ENCODE data around the gene PMM2. TPM values are rescaled to one million over a fixed set of nuclear protein-coding genes. Genes with fewer than 3 reads are reported as not detected.

The PMM2 gene
- total RNA-seq, 1 experiment from 2014 or later, result 58.4 TPM

DNA sequence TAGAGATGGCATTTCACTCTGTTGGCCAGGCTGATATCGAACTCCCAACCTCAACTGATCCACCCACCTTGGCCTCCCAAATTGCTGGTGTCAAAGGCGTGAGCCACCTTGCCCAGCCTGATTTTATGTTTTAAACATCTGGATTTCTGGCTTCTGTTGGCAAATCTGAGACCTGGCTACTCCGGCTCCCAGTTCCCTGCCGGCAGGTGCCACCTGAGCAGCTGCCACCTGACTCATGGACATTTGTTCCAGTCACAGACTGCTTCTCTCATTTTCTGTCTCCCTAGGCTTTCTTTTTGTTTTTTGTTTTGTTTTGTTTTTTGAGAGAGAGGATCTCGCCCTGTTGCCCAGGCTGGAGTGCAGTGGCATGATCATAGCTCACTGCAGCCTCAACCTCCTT, 9.6 kb downstream of the PMM2 start:
- no peaks in the 10 kb centered on the region for H3K27me3 ChIP-seq (ENCODE audit: control insufficient read depth, insufficient read depth, low read length)
- in situ Hi-C loops (cut with HindIII; ENCODE audit: low pct_unique_long_range_greater_than_20kb, low sequenced_read_pairs) (no loop called here), intact Hi-C loops (cut with micrococcal nuclease; ENCODE audit: unreplicated experiment) (no loop called here)
- H3K9me3 ChIP-seq (ENCODE audit: control insufficient read depth, insufficient read depth, low read depth, low read length), result no peaks in the 10 kb centered on the region
- TF ChIP-seq, protein P1, sequence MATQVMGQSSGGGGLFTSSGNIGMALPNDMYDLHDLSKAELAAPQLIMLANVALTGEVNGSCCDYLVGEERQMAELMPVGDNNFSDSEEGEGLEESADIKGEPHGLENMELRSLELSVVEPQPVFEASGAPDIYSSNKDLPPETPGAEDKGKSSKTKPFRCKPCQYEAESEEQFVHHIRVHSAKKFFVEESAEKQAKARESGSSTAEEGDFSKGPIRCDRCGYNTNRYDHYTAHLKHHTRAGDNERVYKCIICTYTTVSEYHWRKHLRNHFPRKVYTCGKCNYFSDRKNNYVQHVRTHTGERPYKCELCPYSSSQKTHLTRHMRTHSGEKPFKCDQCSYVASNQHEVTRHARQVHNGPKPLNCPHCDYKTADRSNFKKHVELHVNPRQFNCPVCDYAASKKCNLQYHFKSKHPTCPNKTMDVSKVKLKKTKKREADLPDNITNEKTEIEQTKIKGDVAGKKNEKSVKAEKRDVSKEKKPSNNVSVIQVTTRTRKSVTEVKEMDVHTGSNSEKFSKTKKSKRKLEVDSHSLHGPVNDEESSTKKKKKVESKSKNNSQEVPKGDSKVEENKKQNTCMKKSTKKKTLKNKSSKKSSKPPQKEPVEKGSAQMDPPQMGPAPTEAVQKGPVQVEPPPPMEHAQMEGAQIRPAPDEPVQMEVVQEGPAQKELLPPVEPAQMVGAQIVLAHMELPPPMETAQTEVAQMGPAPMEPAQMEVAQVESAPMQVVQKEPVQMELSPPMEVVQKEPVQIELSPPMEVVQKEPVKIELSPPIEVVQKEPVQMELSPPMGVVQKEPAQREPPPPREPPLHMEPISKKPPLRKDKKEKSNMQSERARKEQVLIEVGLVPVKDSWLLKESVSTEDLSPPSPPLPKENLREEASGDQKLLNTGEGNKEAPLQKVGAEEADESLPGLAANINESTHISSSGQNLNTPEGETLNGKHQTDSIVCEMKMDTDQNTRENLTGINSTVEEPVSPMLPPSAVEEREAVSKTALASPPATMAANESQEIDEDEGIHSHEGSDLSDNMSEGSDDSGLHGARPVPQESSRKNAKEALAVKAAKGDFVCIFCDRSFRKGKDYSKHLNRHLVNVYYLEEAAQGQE (IDR thresholded peaks at IDR 0.05; ENCODE audit: insufficient read depth in 1 of 2, low read depth in 2 of 2, low read length in 1 of 2), result no peak
- TF ChIP-seq POLR2AphosphoS5 (IDR thresholded peaks at IDR 0.05; ENCODE audit: low read depth, low read length), result no peak
- TF ChIP-seq, protein P2, sequence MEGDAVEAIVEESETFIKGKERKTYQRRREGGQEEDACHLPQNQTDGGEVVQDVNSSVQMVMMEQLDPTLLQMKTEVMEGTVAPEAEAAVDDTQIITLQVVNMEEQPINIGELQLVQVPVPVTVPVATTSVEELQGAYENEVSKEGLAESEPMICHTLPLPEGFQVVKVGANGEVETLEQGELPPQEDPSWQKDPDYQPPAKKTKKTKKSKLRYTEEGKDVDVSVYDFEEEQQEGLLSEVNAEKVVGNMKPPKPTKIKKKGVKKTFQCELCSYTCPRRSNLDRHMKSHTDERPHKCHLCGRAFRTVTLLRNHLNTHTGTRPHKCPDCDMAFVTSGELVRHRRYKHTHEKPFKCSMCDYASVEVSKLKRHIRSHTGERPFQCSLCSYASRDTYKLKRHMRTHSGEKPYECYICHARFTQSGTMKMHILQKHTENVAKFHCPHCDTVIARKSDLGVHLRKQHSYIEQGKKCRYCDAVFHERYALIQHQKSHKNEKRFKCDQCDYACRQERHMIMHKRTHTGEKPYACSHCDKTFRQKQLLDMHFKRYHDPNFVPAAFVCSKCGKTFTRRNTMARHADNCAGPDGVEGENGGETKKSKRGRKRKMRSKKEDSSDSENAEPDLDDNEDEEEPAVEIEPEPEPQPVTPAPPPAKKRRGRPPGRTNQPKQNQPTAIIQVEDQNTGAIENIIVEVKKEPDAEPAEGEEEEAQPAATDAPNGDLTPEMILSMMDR (IDR thresholded peaks at IDR 0.05), result no peak
- TF ChIP-seq SIN3A (IDR thresholded peaks at IDR 0.05; ENCODE audit: borderline replicate concordance, insufficient read depth, low read depth, low read length), result no peak
- TF ChIP-seq TCF7L2 (IDR thresholded peaks at IDR 0.05; ENCODE audit: low read depth, low read length), result no peak
- no peak overlapping the region for H3K27ac ChIP-seq (ENCODE audit: low read length)
- no peaks in the 10 kb centered on the region for H3K4me1 ChIP-seq (ENCODE audit: control insufficient read depth, insufficient read depth, low read length)
- DNase-seq (ENCODE audit: low read depth, low spot score), result no peak
- H3K36me3 ChIP-seq (ENCODE audit: control insufficient read depth, insufficient read depth, low read length), result peaks cover 58% of the 10 kb centered on the region
- H3K4me3 ChIP-seq (ENCODE audit: low read depth in 2 of 2, low read length in 2 of 2), result no peak overlapping the region
- CTCF ChIA-PET, result no interaction called here
- no peak for ATAC-seq
- POLR2A ChIA-PET, result no interaction called here
- BruUV-seq (replicated peaks), result no TSS peak

DNA sequence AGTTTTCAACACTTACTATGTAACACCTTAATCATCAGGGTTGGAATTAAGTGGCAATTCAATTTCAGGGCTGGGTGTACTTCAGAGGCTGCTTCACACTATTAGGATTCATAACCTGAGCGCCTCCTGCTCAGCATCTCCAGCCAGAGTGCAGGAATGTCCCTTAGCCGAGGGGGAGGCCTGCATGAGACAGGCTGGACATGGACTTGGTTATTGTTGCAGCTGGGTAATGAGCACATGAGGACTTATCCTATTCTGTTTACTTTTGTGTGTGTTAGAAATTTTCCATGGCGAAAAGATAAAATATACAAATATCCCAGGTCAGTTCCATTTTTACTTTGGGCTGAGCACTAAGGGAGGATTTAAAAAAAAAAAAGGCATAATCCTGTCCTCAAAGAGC, 10.4 kb downstream of the PMM2 start:
- in situ Hi-C loops (cut with HindIII; ENCODE audit: low pct_unique_long_range_greater_than_20kb, low sequenced_read_pairs), result no loop called here

More for the DNA sequence above, 10.4 kb downstream of the PMM2 start:
- Histone ChIP-seq H3K9me3 (ENCODE audit: control insufficient read depth, insufficient read depth, low read depth, low read length) (no peaks in the 10 kb centered on the region), H3K27ac (ENCODE audit: low read length) (no peak overlapping the region), H3K4me1 (ENCODE audit: control insufficient read depth, insufficient read depth, low read length) (no peaks in the 10 kb centered on the region), H3K4me3 (ENCODE audit: low read depth in 2 of 2, low read length in 2 of 2) (no peak overlapping the region), H3K27me3 (ENCODE audit: control insufficient read depth, insufficient read depth, low read length) (no peaks in the 10 kb centered on the region), H3K36me3 (ENCODE audit: control insufficient read depth, insufficient read depth, low read length) (peaks cover 59% of the 10 kb centered on the region)
- no peak for DNase-seq (ENCODE audit: low read depth, low spot score)
- ChIA-PET CTCF (no interaction called here), POLR2A (interaction anchor here (0.5 kb wide), 1 partner anchor 948 kb away, joined by 3 read pairs; no protein-coding TSS in a partner anchor)
- no peak for TF ChIP-seq POLR2AphosphoS5 (IDR thresholded peaks at IDR 0.05; ENCODE audit: low read depth, low read length)
- TF ChIP-seq, protein P1 (IDR thresholded peaks at IDR 0.05; ENCODE audit: insufficient read depth in 1 of 2, low read depth in 2 of 2, low read length in 1 of 2), result no peak
- TF ChIP-seq SIN3A (IDR thresholded peaks at IDR 0.05; ENCODE audit: borderline replicate concordance, insufficient read depth, low read depth, low read length), result no peak
- no peak for TF ChIP-seq TCF7L2 (IDR thresholded peaks at IDR 0.05; ENCODE audit: low read depth, low read length)
- TF ChIP-seq, protein P2 (IDR thresholded peaks at IDR 0.05), result no peak
- no peak for ATAC-seq
- BruUV-seq (replicated peaks), result no TSS peak
- intact Hi-C loops (cut with micrococcal nuclease; ENCODE audit: unreplicated experiment), result no loop called here
